ENCODE measurements around the gene TMEM59L.

TMEM59L gene

GRCh38 chr19:18608805-18609716, 3.6 kb upstream of the TMEM59L start:
- FAIRE-seq (no peak), DNase-seq (ENCODE audit: low spot score) (no peak)

- DNase-seq (ENCODE audit: low spot score) (no peak), FAIRE-seq (no peak)
Observed at GRCh38 chr19:18609717-18610051, 3.0 kb upstream of the TMEM59L start.

GRCh38 chr19:18610245-18610555, 2.5 kb upstream of the TMEM59L start:
- DNase-seq (ENCODE audit: low spot score): no peak
- FAIRE-seq: no peak

- DNase-seq (ENCODE audit: low spot score) (no peak), FAIRE-seq (no peak)
Observed at GRCh38 chr19:18610556-18611326, 1.9 kb upstream of the TMEM59L start.

GRCh38 chr19:18611327-18612050, 1.2 kb upstream of the TMEM59L start:
- DNase-seq (ENCODE audit: low spot score) (no peak), FAIRE-seq (no peak)

GRCh38 chr19:18612051-18612771, 459 bp upstream of the TMEM59L start:
- DNase-seq (ENCODE audit: low spot score) (no peak), FAIRE-seq (no peak)

GRCh38 chr19:18613589-18614234, 1.0 kb downstream of the TMEM59L start:
- no peak for FAIRE-seq
- DNase-seq (ENCODE audit: low spot score): no peak

GRCh38 chr19:18616023-18616422, 3.4 kb downstream of the TMEM59L start:
- DNase-seq (ENCODE audit: low spot score) (no peak), FAIRE-seq (no peak)

GRCh38 chr19:18617562-18617961, 4.9 kb downstream of the TMEM59L start:
- DNase-seq (ENCODE audit: low spot score) (no peak), FAIRE-seq (no peak)

- DNase-seq (ENCODE audit: low spot score) (no peak), FAIRE-seq (no peak)
Observed at GRCh38 chr19:18618236-18618635, 5.6 kb downstream of the TMEM59L start.

- DNase-seq (ENCODE audit: low spot score) (no peak), FAIRE-seq (no peak)
Observed at GRCh38 chr19:18620311-18620710, 7.6 kb downstream of the TMEM59L start.

- DNase-seq (ENCODE audit: low spot score) (no peak), FAIRE-seq (no peak)
Observed at GRCh38 chr19:18620902-18621301, 8.2 kb downstream of the TMEM59L start.

GRCh38 chr19:18626906-18627305, 14.2 kb downstream of the TMEM59L start:
- no peak for FAIRE-seq
- DNase-seq (ENCODE audit: low spot score): no peak

GRCh38 chr19:18629166-18630088, 16.8 kb downstream of the TMEM59L start:
- DNase-seq (ENCODE audit: low spot score) (no peak), FAIRE-seq (no peak)

GRCh38 chr19:18633321-18633720, 20.7 kb downstream of the TMEM59L start:
- FAIRE-seq: no peak
- no peak for DNase-seq (ENCODE audit: low spot score)

- no peak for DNase-seq (ENCODE audit: low spot score)
- FAIRE-seq: no peak
Observed at GRCh38 chr19:18634612-18635297, 22.1 kb downstream of the TMEM59L start.

- FAIRE-seq: no peak
Observed at GRCh38 chr19:18635831-18636182, 23.1 kb downstream of the TMEM59L start.

GRCh38 chr19:18636183-18636968, 23.7 kb downstream of the TMEM59L start:
- no peak for FAIRE-seq

More at GRCh38 chr19:18635831-18636182, 23.1 kb downstream of the TMEM59L start:
- DNase-seq (ENCODE audit: low spot score): no peak

More at GRCh38 chr19:18636183-18636968, 23.7 kb downstream of the TMEM59L start:
- no peak for DNase-seq (ENCODE audit: low spot score)

Data from urothelium cell line (cell line).